ENCODE data around the gene ENSA. TPM values are rescaled to one million over a fixed set of nuclear protein-coding genes. Genes with fewer than 3 reads are reported as not detected.

Gene ENSA
- total RNA-seq (155 and 162 TPM in 2 replicates), polyA plus RNA-seq (30.5 and 32.4 TPM in 2 replicates), polyA minus RNA-seq (20.8 and 22.0 TPM in 2 replicates), Bru-seq, nascent RNA (percentile 78 among the genes with signal in this experiment), BruChase-seq, experiment 1, labeled RNA remaining after a 6-hour chase (percentile 95 among the genes with signal in this experiment), BruChase-seq, experiment 2, labeled RNA remaining after a 2-hour chase (percentile 92 among the genes with signal in this experiment)
- 111 and 131 TPM in 2 replicates for polyA plus RNA-seq (2011; cell fraction: cytosol; rRNA removed)
- 42.8 and 60.9 TPM in 2 replicates for polyA plus RNA-seq (2011; cell fraction: nucleus; rRNA removed)
- polyA plus RNA-seq (2012): 83.2 and 112 TPM in 2 replicates
- polyA minus RNA-seq (2011; cell fraction: cytosol; rRNA and poly(A)+ RNA removed): 45.0 TPM
- polyA minus RNA-seq (2011; cell fraction: nucleus; rRNA and poly(A)+ RNA removed): 22.8 and 31.9 TPM in 2 replicates
- long read RNA-seq, transcript ENSA-208 (4 exons, 2,085 nt): major isoform, 54 of 176 reads
- long read RNA-seq, transcript ENSA-207 (2 exons, 703 nt): minor isoform, 20 of 176 reads
- long read RNA-seq, transcript ENSA-201 (3 exons, 2,818 nt): major isoform, 54 of 176 reads
- long read RNA-seq, transcript ENSA-202 (5 exons, 633 nt): minor isoform, 7 of 176 reads
- long read RNA-seq, partial matches to known transcripts: 0 of 176 reads
- long read RNA-seq, other reads (novel, unspliced or antisense): 37 of 176 reads

- Histone ChIP-seq H3K79me2 (ENCODE audit: control insufficient read depth, insufficient read depth, low read length) (peaks cover 28% of the 10 kb centered on the region), H3K36me3 (ENCODE audit: control insufficient read depth in 2 of 2, extremely low read depth in 1 of 2, insufficient read depth in 2 of 2, low read length in 2 of 2) (peaks cover 8 to 12% of the 10 kb centered on the region in 2 experiments), H2AFZ (ENCODE audit: low read depth, low read length) (peak within 1 kb of the TSS; percentile 37), H3K9ac (replicated peaks; ENCODE audit: extremely low read depth, insufficient read depth, low read length) (peak within 1 kb of the TSS; percentile 83), H3K4me3 (replicated peaks in 1 of 3; ENCODE audit: insufficient read depth in 1 of 3, low read depth in 1 of 3, low read length in 3 of 3) (peak within 1 kb of the TSS; percentile 55 to 89 (median 67)), H3K9me1 (replicated peaks; ENCODE audit: control insufficient read depth, extremely low read depth, insufficient read depth, low read length) (no peaks in the 10 kb centered on the region), H3K4me1 (ENCODE audit: control insufficient read depth, extremely low read depth, insufficient read depth, low read length) (peaks cover 11% of the 10 kb centered on the region), H4K20me1 (replicated peaks; ENCODE audit: control insufficient read depth, extremely low read depth, insufficient read depth, low read length) (no peaks in the 10 kb centered on the region), H3K4me2 (ENCODE audit: insufficient read depth, low read length) (peak within 1 kb of the TSS; percentile 93), H3K27me3 (ENCODE audit: control insufficient read depth in 2 of 2, insufficient read depth in 2 of 2, low read length in 2 of 2) (no peaks in the 10 kb centered on the region), H3K27ac (ENCODE audit: insufficient read depth, low read depth, low read length) (peak within 1 kb of the TSS; percentile 71), H3K9me3 (replicated peaks; ENCODE audit: control insufficient read depth, insufficient read depth, low read length) (no peaks in the 10 kb centered on the region)
- ChIA-PET POLR2A (interaction anchor here (0.6 to 3.8 kb wide), 8 partner anchors 18 to 127 kb away, joined by 3 to 43 read pairs (median 4); partner anchors contain the start of gene MCL1), CTCF (interaction anchor here (0.6 to 3.2 kb wide), 13 partner anchors 8 to 184 kb away, joined by 3 to 37 read pairs (median 4); partner anchors contain the start of gene MCL1)
- FAIRE-seq: peak; percentile 99
- BruUV-seq (replicated peaks): no TSS peak
- dilution Hi-C loops (cut with MboI; ENCODE audit: extremely low pct_ligation_motif_present, low sequenced_read_pairs) (no loop called here), intact Hi-C loops (cut with micrococcal nuclease) (loop anchor here (1.0 to 10.0 kb wide), 10 partner anchors 8 to 348 kb away; partner anchors contain the start of genes ARNT, MCL1 and RPRD2)
- TF ChIP-seq MAX (IDR thresholded peaks at IDR 0.05; ENCODE audit: insufficient read depth, insufficient read length) (peak; percentile 4), JUN (IDR thresholded peaks at IDR 0.05; ENCODE audit: borderline replicate concordance, insufficient read depth, insufficient read length, low read depth) (peak; percentile 81), POLR2AphosphoS5 (IDR thresholded peaks at IDR 0.05; ENCODE audit: insufficient read depth, low read depth, low read length) (peak; percentile 52), POLR2A (IDR thresholded peaks at IDR 0.05; ENCODE audit: low read depth, low read length) (peak; percentile 38), FOS (IDR thresholded peaks at IDR 0.05; ENCODE audit: borderline replicate concordance, insufficient read depth, low read length) (no peak)
- DNase-seq (ENCODE audit: low read depth, low spot score): peak; percentile 99
These were observed at the start of gene ENSA for GRCh38 chr1:150629115-150629928. TSS of gene ENSA (minus strand) at chr1:150629612. CDS start at chr1:150629470, 142 bp downstream.
